ENCODE measurements around the gene MIPOL1. TPM values are rescaled to one million over a fixed set of nuclear protein-coding genes. Genes with fewer than 3 reads are reported as not detected.

The MIPOL1 gene
- total and polyA plus RNA-seq, 5 donors from 2014 or later = not detected

DNA sequence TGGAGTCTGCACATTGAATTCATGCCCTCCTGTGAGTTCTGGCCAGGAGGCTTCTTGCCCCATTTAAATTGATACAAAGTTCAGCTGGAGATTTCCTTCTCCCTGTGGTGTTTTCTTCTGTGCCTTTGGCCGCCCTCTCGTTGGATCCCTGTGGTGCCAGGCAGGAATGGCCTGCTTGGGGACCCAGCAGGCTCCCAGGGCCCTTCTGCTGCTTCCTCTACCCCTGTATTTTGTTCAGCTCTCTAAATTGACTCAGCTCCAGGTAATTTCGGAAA lies 200.1 kb downstream of the MIPOL1 start:
- Histone ChIP-seq H3K9me3 (ENCODE audit: control insufficient read depth in 2 of 2, low read length in 2 of 2) (peaks cover 4% of the 10 kb centered on the region in 2 experiments), H3K4me3 (ENCODE audit: low read depth, low read length) (no peak overlapping the region), H3K27ac (ENCODE audit: insufficient read depth, low read length, poor library complexity, severe bottlenecking) (no peak overlapping the region), H3K36me3 (ENCODE audit: control insufficient read depth, insufficient read depth, low read length) (no peaks in the 10 kb centered on the region), H3K27me3 (ENCODE audit: control insufficient read depth, insufficient read depth, low read length) (no peaks in the 10 kb centered on the region), H3K4me1 (ENCODE audit: control insufficient read depth, insufficient read depth, low read length, poor library complexity, severe bottlenecking) (no peaks in the 10 kb centered on the region)
- H3K4me1 Mint-ChIP-seq = no peaks in the 10 kb centered on the region
- no peak for ATAC-seq (ENCODE audit: low read depth in 2 of 2)
- no peaks in the 10 kb centered on the region for H3K36me3 Mint-ChIP-seq
- peaks cover 2 to 38% (median 17%) of the 10 kb centered on the region in 7 donors for H3K9me3 Mint-ChIP-seq
- H3K27me3 Mint-ChIP-seq = no peaks in the 10 kb centered on the region
- H3K27ac Mint-ChIP-seq = no peak overlapping the region
- DNase-seq = no peak
- H3K4me3 Mint-ChIP-seq = no peak overlapping the region

DNA sequence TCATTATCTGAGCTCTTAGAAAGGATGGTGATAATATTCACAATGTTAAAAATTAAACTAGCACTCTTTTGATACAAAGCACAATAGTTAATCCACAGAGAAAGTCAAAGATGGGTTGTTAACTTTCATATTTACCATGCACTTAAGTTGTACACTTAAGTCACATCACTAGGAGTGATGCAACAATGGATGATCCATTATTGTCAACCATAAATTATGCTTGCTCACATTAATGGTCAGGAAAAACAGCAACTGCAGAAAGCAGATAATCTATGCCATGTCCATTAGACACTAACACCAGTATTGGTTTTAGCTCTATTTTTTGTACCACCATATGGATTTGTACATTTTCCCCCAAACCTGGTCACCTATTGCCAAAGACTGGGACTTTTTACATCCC lies 201.8 kb downstream of the MIPOL1 start:
- Histone ChIP-seq H3K36me3 (ENCODE audit: control insufficient read depth, insufficient read depth, low read length) (no peaks in the 10 kb centered on the region), H3K4me3 (ENCODE audit: low read depth, low read length) (no peak overlapping the region), H3K4me1 (ENCODE audit: control insufficient read depth, insufficient read depth, low read length, poor library complexity, severe bottlenecking) (no peaks in the 10 kb centered on the region), H3K27ac (ENCODE audit: insufficient read depth, low read length, poor library complexity, severe bottlenecking) (no peak overlapping the region), H3K9me3 (ENCODE audit: control insufficient read depth in 2 of 2, low read length in 2 of 2) (peaks cover 2 to 4% of the 10 kb centered on the region in 2 experiments), H3K27me3 (ENCODE audit: control insufficient read depth, insufficient read depth, low read length) (no peaks in the 10 kb centered on the region)
- Mint-ChIP-seq H3K36me3 (no peaks in the 10 kb centered on the region), H3K4me3 (no peak overlapping the region), H3K27ac (no peak overlapping the region), H3K9me3 (peaks cover 2 to 34% (median 17%) of the 10 kb centered on the region in 7 donors), H3K4me1 (no peaks in the 10 kb centered on the region), H3K27me3 (no peaks in the 10 kb centered on the region)
- no peak for DNase-seq
- no peak for ATAC-seq (ENCODE audit: low read depth in 2 of 2)

DNA sequence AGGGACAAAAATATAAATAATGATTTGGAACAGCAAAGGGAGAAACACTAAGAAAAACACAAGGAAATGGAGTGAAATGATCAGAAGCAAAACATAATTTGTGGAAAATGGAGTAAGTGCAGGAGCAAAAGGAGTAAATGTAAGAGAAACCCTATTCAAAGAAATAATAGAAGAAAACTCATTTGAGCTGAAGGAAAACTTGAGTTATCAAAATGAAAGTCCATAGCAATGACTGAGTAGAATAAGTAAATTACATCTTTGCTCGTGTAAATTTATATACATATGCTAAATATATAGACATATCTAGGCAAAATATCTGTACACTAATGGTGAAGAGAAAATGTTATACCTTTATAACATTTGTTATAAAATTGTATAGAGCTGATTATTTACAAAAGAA lies 203.4 kb downstream of the MIPOL1 start:
- ATAC-seq (ENCODE audit: low read depth in 2 of 2) = no peak
- peaks cover 2 to 34% (median 16%) of the 10 kb centered on the region in 7 donors for H3K9me3 Mint-ChIP-seq
- Histone ChIP-seq H3K36me3 (ENCODE audit: control insufficient read depth, insufficient read depth, low read length) (no peaks in the 10 kb centered on the region), H3K4me1 (ENCODE audit: control insufficient read depth, insufficient read depth, low read length, poor library complexity, severe bottlenecking) (no peaks in the 10 kb centered on the region), H3K4me3 (ENCODE audit: low read depth, low read length) (no peak overlapping the region), H3K27ac (ENCODE audit: insufficient read depth, low read length, poor library complexity, severe bottlenecking) (no peak overlapping the region), H3K9me3 (ENCODE audit: control insufficient read depth in 2 of 2, low read length in 2 of 2) (peaks cover 0 to 4% of the 10 kb centered on the region in 2 experiments), H3K27me3 (ENCODE audit: control insufficient read depth, insufficient read depth, low read length) (no peaks in the 10 kb centered on the region)
- H3K36me3 Mint-ChIP-seq = no peaks in the 10 kb centered on the region
- H3K27ac Mint-ChIP-seq = no peak overlapping the region
- no peak for DNase-seq
- H3K4me3 Mint-ChIP-seq = no peak overlapping the region
- no peaks in the 10 kb centered on the region for H3K27me3 Mint-ChIP-seq
- H3K4me1 Mint-ChIP-seq = no peaks in the 10 kb centered on the region

DNA sequence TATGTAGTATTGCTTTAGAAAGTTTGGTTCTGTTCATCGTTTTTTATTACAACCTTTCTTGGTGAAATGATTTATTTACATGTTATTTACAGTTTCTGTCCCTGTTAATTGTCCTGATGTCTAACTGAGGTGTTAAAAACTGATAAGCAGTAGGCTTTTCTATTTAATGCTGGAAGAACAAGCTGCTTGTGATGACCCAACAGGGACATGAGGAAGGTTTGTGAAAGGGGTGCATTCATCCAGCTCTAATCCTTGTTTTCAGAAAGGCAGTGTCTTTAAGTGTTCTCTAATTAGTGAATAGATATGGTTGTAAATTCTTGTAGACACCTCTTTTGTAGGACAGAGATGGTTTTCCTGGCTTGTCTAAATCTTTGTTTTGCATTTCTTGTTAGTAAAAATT lies 205.9 kb downstream of the MIPOL1 start:
- no peaks in the 10 kb centered on the region for H3K36me3 Mint-ChIP-seq
- ATAC-seq (ENCODE audit: low read depth in 2 of 2) (no peak), DNase-seq (no peak)
- no peak overlapping the region for H3K4me3 Mint-ChIP-seq
- Histone ChIP-seq H3K27ac (ENCODE audit: insufficient read depth, low read length, poor library complexity, severe bottlenecking) (no peak overlapping the region), H3K4me1 (ENCODE audit: control insufficient read depth, insufficient read depth, low read length, poor library complexity, severe bottlenecking) (no peaks in the 10 kb centered on the region), H3K9me3 (ENCODE audit: control insufficient read depth in 2 of 2, low read length in 2 of 2) (peaks cover 0 to 4% of the 10 kb centered on the region in 2 experiments), H3K36me3 (ENCODE audit: control insufficient read depth, insufficient read depth, low read length) (no peaks in the 10 kb centered on the region), H3K4me3 (ENCODE audit: low read depth, low read length) (no peak overlapping the region), H3K27me3 (ENCODE audit: control insufficient read depth, insufficient read depth, low read length) (no peaks in the 10 kb centered on the region)
- peaks cover 2 to 21% (median 5%) of the 10 kb centered on the region in 7 donors for H3K9me3 Mint-ChIP-seq
- H3K4me1 Mint-ChIP-seq = no peaks in the 10 kb centered on the region
- no peaks in the 10 kb centered on the region for H3K27me3 Mint-ChIP-seq
- no peak overlapping the region for H3K27ac Mint-ChIP-seq

DNA sequence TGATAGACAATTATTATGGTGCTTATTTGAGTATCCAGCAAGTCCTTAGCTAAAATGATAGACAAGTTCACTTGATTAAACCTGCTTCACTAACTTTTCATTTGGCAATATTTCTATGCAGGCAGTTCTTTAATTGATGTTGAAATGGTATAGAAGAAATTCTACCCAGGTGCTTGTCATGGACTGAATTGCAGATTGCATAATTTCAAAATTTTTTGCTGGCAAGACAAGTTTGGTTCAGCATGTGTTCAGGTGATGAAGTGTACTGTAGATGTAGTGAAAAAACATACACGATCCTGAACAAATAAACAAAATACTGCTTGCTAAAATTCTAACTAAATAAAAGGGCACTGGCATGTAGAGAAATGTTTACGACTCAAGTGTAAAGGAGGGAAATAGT lies 208.4 kb downstream of the MIPOL1 start:
- Mint-ChIP-seq H3K27ac (no peak overlapping the region), H3K27me3 (no peaks in the 10 kb centered on the region), H3K9me3 (peaks cover 0 to 13% (median 0%) of the 10 kb centered on the region in 7 donors), H3K36me3 (no peaks in the 10 kb centered on the region), H3K4me3 (no peak overlapping the region), H3K4me1 (no peaks in the 10 kb centered on the region)
- H3K9me3 ChIP-seq (ENCODE audit: control insufficient read depth in 2 of 2, low read length in 2 of 2) = no peaks in the 10 kb centered on the region
- H3K4me1 ChIP-seq (ENCODE audit: control insufficient read depth, insufficient read depth, low read length, poor library complexity, severe bottlenecking) = no peaks in the 10 kb centered on the region
- no peaks in the 10 kb centered on the region for H3K36me3 ChIP-seq (ENCODE audit: control insufficient read depth, insufficient read depth, low read length)
- no peaks in the 10 kb centered on the region for H3K27me3 ChIP-seq (ENCODE audit: control insufficient read depth, insufficient read depth, low read length)
- ATAC-seq (ENCODE audit: low read depth in 2 of 2) (no peak), DNase-seq (no peak)
- H3K4me3 ChIP-seq (ENCODE audit: low read depth, low read length) = no peak overlapping the region
- no peak overlapping the region for H3K27ac ChIP-seq (ENCODE audit: insufficient read depth, low read length, poor library complexity, severe bottlenecking)

DNA sequence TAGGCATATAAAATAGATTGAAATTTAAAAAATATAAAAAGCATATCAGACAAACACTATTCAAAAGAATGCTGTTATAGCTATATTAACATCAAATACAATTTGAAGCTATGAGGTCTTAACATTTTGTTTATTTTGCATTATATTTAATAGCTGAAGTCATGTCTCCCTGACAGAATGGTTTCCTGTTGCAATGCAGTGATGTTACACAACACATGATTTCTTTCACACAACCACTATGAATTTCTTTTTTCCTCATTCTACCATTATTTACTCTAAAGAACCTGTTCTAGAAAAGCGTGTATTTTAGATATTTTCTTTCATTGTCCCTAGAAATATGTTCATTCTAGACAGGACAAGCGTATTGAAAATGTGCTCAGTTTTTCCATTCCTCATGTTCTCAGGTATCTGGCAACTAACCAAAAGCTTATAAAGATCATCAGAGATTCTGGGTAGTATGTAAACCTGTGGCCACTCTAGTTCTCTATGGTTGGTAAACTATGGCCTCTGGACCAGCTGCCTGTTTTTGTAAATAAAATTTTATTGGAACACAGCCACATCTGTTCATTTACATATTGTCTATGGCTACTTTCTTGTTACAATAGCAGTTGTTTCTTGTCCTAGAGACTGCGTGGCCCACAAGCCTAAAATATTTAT lies 213.5 kb downstream of the MIPOL1 start:
- Histone ChIP-seq H3K36me3 (ENCODE audit: control insufficient read depth, insufficient read depth, low read length) (no peaks in the 10 kb centered on the region), H3K4me3 (ENCODE audit: low read depth, low read length) (no peak overlapping the region), H3K4me1 (ENCODE audit: control insufficient read depth, insufficient read depth, low read length, poor library complexity, severe bottlenecking) (no peaks in the 10 kb centered on the region), H3K9me3 (ENCODE audit: control insufficient read depth in 2 of 2, low read length in 2 of 2) (no peaks in the 10 kb centered on the region), H3K27me3 (ENCODE audit: control insufficient read depth, insufficient read depth, low read length) (no peaks in the 10 kb centered on the region), H3K27ac (ENCODE audit: insufficient read depth, low read length, poor library complexity, severe bottlenecking) (no peak overlapping the region)
- no peaks in the 10 kb centered on the region for H3K27me3 Mint-ChIP-seq
- ATAC-seq (ENCODE audit: low read depth in 2 of 2) (no peak), DNase-seq (no peak)
- H3K9me3 Mint-ChIP-seq = peaks cover 0 to 4% (median 2%) of the 10 kb centered on the region in 7 donors
- H3K36me3 Mint-ChIP-seq = no peaks in the 10 kb centered on the region
- no peak overlapping the region for H3K27ac Mint-ChIP-seq
- H3K4me1 Mint-ChIP-seq = no peaks in the 10 kb centered on the region
- H3K4me3 Mint-ChIP-seq = no peak overlapping the region

DNA sequence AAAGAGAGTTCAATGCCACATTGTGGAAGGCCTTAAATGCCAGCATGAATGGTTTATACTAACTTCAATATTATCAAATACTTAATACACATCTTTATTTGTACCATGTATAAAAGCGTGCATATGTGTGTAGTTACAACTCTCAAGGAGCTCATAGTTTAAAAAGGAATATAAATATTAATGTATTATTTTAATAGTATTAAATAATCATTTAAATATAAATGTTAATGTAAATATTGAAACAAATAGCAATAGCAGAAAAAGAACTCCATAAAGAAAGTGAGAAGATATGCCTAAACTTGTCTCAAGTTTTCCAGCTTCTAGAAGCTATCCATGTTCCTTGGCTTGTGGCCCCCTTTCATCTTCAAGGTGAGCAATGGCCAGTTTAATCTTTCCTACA lies 215.3 kb downstream of the MIPOL1 start:
- H3K27me3 Mint-ChIP-seq = no peaks in the 10 kb centered on the region
- H3K4me1 Mint-ChIP-seq = no peaks in the 10 kb centered on the region
- H3K4me3 ChIP-seq (ENCODE audit: low read depth, low read length) = no peak overlapping the region
- H3K4me1 ChIP-seq (ENCODE audit: control insufficient read depth, insufficient read depth, low read length, poor library complexity, severe bottlenecking) = no peaks in the 10 kb centered on the region
- H3K36me3 Mint-ChIP-seq = no peaks in the 10 kb centered on the region
- H3K27ac Mint-ChIP-seq = no peak overlapping the region
- no peaks in the 10 kb centered on the region for H3K9me3 ChIP-seq (ENCODE audit: control insufficient read depth in 2 of 2, low read length in 2 of 2)
- no peak overlapping the region for H3K27ac ChIP-seq (ENCODE audit: insufficient read depth, low read length, poor library complexity, severe bottlenecking)
- H3K9me3 Mint-ChIP-seq = peaks cover 2 to 7% (median 3%) of the 10 kb centered on the region in 7 donors
- no peak overlapping the region for H3K4me3 Mint-ChIP-seq
- H3K36me3 ChIP-seq (ENCODE audit: control insufficient read depth, insufficient read depth, low read length) = no peaks in the 10 kb centered on the region
- no peak for ATAC-seq (ENCODE audit: low read depth in 2 of 2)
- H3K27me3 ChIP-seq (ENCODE audit: control insufficient read depth, insufficient read depth, low read length) = no peaks in the 10 kb centered on the region
- DNase-seq = no peak

DNA sequence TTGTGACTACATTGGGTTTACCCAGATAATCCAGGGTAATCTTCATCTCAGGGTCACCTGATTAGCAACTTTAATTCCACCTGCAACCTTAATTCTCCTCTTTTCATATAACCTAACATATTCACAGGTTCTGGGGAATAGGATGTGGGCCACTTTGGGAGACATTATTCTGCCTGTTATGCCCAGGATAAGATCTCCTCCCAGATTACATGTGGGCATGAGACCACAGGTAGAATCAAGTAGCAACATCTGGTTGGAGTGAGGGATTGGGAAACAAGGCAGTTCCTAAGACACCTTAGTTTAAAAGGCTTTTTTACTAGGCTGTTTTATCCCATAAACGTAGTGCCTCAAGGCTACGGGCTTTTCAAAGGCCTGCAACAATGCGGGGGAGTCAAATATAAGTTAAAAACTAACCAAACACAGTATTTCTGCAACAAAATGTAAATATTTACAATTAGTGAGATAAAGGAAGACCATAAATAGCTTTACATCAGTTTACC lies 215.8 kb downstream of the MIPOL1 start:
- H3K9me3 ChIP-seq (ENCODE audit: control insufficient read depth in 2 of 2, low read length in 2 of 2) = no peaks in the 10 kb centered on the region
- no peak overlapping the region for H3K27ac Mint-ChIP-seq
- H3K4me1 Mint-ChIP-seq = no peaks in the 10 kb centered on the region
- no peaks in the 10 kb centered on the region for H3K27me3 Mint-ChIP-seq
- H3K27me3 ChIP-seq (ENCODE audit: control insufficient read depth, insufficient read depth, low read length) = no peaks in the 10 kb centered on the region
- DNase-seq (no peak), ATAC-seq (ENCODE audit: low read depth in 2 of 2) (no peak)
- no peaks in the 10 kb centered on the region for H3K36me3 Mint-ChIP-seq
- no peak overlapping the region for H3K27ac ChIP-seq (ENCODE audit: insufficient read depth, low read length, poor library complexity, severe bottlenecking)
- no peaks in the 10 kb centered on the region for H3K4me1 ChIP-seq (ENCODE audit: control insufficient read depth, insufficient read depth, low read length, poor library complexity, severe bottlenecking)
- no peak overlapping the region for H3K4me3 ChIP-seq (ENCODE audit: low read depth, low read length)
- H3K4me3 Mint-ChIP-seq = no peak overlapping the region
- no peaks in the 10 kb centered on the region for H3K36me3 ChIP-seq (ENCODE audit: control insufficient read depth, insufficient read depth, low read length)
- peaks cover 2 to 7% (median 3%) of the 10 kb centered on the region in 7 donors for H3K9me3 Mint-ChIP-seq
